ENCODE measurements around the gene RGMA.

- TF ChIP-seq CTCF (IDR thresholded peaks at IDR 0.05; ENCODE audit: low read depth, low read length) (no peak), POLR2A (IDR thresholded peaks at IDR 0.05; ENCODE audit: extremely low read depth, insufficient read length) (no peak), MAX (IDR thresholded peaks at IDR 0.05; ENCODE audit: low read depth, low read length) (no peak)
Observed at GRCh38 chr15:93080451-93080850, 8.6 kb downstream of the RGMA start.
